ENCODE measurements around the gene PLCL1. TPM values are rescaled to one million over a fixed set of nuclear protein-coding genes. Genes with fewer than 3 reads are reported as not detected.

PLCL1 gene
- total RNA-seq, 4 donors from 2014 or later = 6.6 to 10.0 (median 7.9) TPM

DNA sequence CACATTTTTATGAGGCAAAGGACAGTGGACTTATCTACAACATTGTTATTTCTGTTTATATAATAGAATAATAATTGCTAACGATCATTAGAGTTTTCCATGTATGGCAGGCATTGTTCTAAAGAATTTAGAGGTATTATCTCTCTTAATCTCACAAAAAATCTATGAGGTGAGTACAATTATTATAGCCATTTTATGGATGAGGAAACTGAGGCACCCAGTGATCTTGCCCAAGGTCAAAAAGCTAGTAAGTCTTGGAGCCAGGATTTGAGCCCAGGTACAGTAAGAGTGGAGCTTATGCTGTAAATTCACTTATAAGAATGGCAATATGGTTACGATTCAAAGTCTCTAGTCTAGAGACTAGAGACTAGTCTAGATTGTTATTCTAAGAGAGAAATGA lies 331.7 kb downstream of the PLCL1 start:
- Histone ChIP-seq H3K9me3 (no peaks in the 10 kb centered on the region), H3K27me3 (no peaks in the 10 kb centered on the region), H3K36me3 (no peaks in the 10 kb centered on the region), H3K4me1 (peaks cover 0 to 12% (median 0%) of the 10 kb centered on the region in 4 donors), H3K27ac (no peak overlapping the region), H3K4me3 (no peak overlapping the region)
- 77 to 84% methylated on average over 2 of the region's 2 CpGs for WGBS, 2 donors
- no peak for TF ChIP-seq POLR2A (IDR thresholded peaks at IDR 0.05)
- no peak for TF ChIP-seq EP300 (IDR thresholded peaks at IDR 0.05)
- TF ChIP-seq, protein P1, sequence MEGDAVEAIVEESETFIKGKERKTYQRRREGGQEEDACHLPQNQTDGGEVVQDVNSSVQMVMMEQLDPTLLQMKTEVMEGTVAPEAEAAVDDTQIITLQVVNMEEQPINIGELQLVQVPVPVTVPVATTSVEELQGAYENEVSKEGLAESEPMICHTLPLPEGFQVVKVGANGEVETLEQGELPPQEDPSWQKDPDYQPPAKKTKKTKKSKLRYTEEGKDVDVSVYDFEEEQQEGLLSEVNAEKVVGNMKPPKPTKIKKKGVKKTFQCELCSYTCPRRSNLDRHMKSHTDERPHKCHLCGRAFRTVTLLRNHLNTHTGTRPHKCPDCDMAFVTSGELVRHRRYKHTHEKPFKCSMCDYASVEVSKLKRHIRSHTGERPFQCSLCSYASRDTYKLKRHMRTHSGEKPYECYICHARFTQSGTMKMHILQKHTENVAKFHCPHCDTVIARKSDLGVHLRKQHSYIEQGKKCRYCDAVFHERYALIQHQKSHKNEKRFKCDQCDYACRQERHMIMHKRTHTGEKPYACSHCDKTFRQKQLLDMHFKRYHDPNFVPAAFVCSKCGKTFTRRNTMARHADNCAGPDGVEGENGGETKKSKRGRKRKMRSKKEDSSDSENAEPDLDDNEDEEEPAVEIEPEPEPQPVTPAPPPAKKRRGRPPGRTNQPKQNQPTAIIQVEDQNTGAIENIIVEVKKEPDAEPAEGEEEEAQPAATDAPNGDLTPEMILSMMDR (IDR thresholded peaks at IDR 0.05) = no peak
- no peak for DNase-seq (ENCODE audit: low spot score in 2 of 2)

DNA sequence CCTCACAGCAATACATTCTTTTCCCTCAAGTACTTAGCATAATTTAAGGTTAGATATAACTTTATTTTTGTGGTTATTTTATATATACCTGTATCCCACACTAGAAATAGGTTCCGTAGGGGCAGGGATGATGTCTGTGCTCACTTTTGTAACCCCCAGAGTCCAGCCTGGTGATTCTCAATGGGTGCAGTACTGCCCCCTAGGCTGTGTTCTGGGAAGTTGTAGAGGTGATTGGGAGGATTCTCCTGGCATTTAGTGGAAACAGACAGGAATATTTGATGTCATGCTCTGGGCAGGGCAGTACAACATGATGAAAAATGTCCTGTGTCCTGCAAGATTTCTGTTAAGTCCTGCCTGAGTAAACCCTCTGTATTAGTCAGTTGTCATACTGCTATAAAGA lies 333.3 kb downstream of the PLCL1 start:
- no peaks in the 10 kb centered on the region for H3K9me3 ChIP-seq
- 87 to 96% methylated on average over 1 of the region's 1 CpG for WGBS, 2 donors
- H3K4me1 ChIP-seq = peaks cover 0 to 12% (median 0%) of the 10 kb centered on the region in 4 donors
- H3K36me3 ChIP-seq = no peaks in the 10 kb centered on the region
- no peak for TF ChIP-seq EP300 (IDR thresholded peaks at IDR 0.05)
- TF ChIP-seq, protein P1 (IDR thresholded peaks at IDR 0.05) = no peak
- H3K27me3 ChIP-seq = no peaks in the 10 kb centered on the region
- no peak overlapping the region for H3K27ac ChIP-seq
- no peak for DNase-seq (ENCODE audit: low spot score in 2 of 2)
- H3K4me3 ChIP-seq = no peak overlapping the region

DNA sequence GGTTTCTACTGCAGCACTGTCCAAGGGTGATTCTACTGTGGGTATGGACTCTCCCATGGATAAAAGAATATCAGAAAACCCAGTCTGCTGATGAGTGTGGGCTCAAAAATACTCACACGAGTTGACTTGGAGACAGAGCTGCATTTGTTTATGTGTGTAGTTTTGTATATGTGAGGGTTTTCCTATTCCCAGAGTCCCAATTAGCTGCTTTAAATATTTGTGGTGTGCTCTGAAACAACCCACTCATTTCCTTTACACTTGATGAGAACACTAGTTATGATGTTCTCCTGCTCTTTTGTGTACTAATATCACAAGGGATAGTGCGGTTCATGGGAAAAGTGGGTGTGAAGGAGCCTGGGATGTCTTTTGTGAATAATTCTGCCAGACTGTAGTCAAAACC lies 337.3 kb downstream of the PLCL1 start:
- H3K9me3 ChIP-seq = no peaks in the 10 kb centered on the region
- no peaks in the 10 kb centered on the region for H3K27me3 ChIP-seq
- TF ChIP-seq POLR2A (IDR thresholded peaks at IDR 0.05) = no peak
- TF ChIP-seq EP300 (IDR thresholded peaks at IDR 0.05) = no peak
- TF ChIP-seq, protein P1 (IDR thresholded peaks at IDR 0.05) = no peak
- 43 to 45% methylated on average over 2 of the region's 2 CpGs for WGBS, 2 donors
- no peaks in the 10 kb centered on the region for H3K4me1 ChIP-seq
- no peak for DNase-seq (ENCODE audit: low spot score in 2 of 2)
- H3K36me3 ChIP-seq = no peaks in the 10 kb centered on the region
- H3K4me3 ChIP-seq = no peak overlapping the region
- H3K27ac ChIP-seq = no peak overlapping the region

DNA sequence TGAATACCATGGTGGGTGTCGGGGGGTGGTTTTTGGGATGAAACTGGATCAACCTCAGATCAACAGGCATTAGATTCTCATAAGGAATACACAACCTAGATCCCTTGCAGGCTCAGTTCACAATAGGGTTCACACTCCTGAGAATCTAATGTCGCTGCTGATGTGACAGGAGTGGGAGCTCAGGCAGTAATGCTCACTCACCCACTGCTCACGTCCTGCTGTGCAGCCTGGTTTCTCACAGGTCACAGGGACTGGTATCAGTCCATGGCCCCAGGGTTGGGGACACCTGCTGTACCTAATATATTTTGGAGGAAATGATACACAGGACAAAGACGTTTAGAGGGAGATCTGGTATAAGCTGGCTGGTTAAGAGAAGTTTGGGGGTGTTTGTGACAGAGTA lies 338.8 kb downstream of the PLCL1 start:
- no peak overlapping the region for H3K4me3 ChIP-seq
- no peaks in the 10 kb centered on the region for H3K36me3 ChIP-seq
- TF ChIP-seq EP300 (IDR thresholded peaks at IDR 0.05) (no peak), POLR2A (IDR thresholded peaks at IDR 0.05) (no peak)
- TF ChIP-seq, protein P1 (IDR thresholded peaks at IDR 0.05) = no peak
- no peak for DNase-seq (ENCODE audit: low spot score in 2 of 2)
- H3K4me1 ChIP-seq = no peaks in the 10 kb centered on the region
- 79 to 86% methylated on average over 4 of the region's 4 CpGs for WGBS, 2 donors
- no peaks in the 10 kb centered on the region for H3K27me3 ChIP-seq
- no peaks in the 10 kb centered on the region for H3K9me3 ChIP-seq
- no peak overlapping the region for H3K27ac ChIP-seq

DNA sequence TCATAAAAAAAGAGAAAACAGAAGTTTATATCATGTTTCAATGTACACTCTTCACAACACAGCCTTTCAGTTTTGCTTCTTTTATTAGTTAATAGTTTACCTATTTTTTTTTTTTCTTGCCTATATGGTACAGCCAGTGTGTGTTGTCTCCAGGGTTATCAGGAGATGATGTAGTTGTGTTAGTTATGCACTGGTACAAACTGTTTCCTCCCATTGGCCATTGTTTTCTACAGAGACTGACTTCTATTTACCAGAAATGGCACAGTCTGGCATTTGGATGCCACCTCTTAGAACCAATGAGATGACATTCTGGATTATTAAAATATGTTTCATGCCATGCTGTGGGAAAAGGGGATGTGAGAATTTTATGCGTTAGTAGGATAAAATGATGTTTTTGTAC lies 339.4 kb downstream of the PLCL1 start:
- DNase-seq (ENCODE audit: low spot score in 2 of 2) = no peak
- H3K4me3 ChIP-seq = no peak overlapping the region
- no peak for TF ChIP-seq EP300 (IDR thresholded peaks at IDR 0.05)
- TF ChIP-seq, protein P1 (IDR thresholded peaks at IDR 0.05) = no peak
- TF ChIP-seq POLR2A (IDR thresholded peaks at IDR 0.05) = no peak
- 76 to 80% methylated on average over 1 of the region's 1 CpG for WGBS, 2 donors
- no peaks in the 10 kb centered on the region for H3K27me3 ChIP-seq
- no peaks in the 10 kb centered on the region for H3K4me1 ChIP-seq
- no peaks in the 10 kb centered on the region for H3K36me3 ChIP-seq
- no peak overlapping the region for H3K27ac ChIP-seq
- H3K9me3 ChIP-seq = no peaks in the 10 kb centered on the region
